NCI-H2227 treated with DMSO at 0.1 percent for 48 hours (cell line): ENCODE results near the gene MAEA.
"Not testable (repeated sequence)": the region's sequence is repeated elsewhere in the genome, so short reads cannot be mapped to it uniquely, and the experiment has no call there.

Source experiments
- DNase-seq: peaks from one replicate; lab custom pipeline; 2025; lab: John Stamatoyannopoulos, UW

The MAEA gene

GRCh38 chr4:1367230-1367935, 77.7 kb downstream of the MAEA start:
- no peak for DNase-seq

DNA sequence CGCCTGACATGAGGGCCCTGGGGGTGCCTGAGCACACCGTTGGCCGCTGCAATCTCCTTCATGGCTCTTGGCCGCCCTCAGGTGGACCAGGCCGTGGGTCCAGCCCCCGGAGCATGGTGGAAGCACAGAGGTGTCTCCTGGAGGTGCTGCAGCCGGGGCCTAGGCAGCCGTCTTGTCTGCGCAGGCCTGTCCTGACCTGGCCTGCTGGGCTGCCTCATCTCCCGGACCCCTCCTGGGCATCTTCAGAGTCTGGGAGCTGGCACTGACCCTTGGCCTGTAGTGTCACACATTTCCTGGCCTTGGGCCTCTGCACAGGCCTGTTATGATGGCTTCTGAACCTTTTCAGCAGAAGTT, 78.2 kb downstream of the MAEA start:
- DNase-seq: no peak

- DNase-seq: no peak
Measured at GRCh38 chr4:1368421-1369090, 78.9 kb downstream of the MAEA start.

DNA sequence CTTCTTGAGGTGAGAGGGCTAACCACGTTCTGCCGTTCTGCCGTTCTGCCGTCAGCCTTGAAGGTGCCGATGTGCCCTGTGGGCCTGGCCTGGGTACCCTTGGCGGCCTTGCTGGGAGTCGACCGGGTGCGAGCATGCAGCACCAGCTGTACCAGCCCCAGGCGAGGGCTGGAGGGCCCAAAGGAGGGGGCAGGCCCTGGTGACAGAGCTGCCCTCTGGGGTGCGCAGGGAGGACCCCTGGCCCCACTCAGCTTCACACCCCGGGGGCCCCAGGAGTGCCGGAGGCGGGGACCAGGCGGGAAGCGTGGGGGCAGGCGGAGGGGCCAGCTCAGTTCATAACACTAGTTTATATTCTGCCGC, 79.4 kb downstream of the MAEA start:
- DNase-seq: no peak

DNA sequence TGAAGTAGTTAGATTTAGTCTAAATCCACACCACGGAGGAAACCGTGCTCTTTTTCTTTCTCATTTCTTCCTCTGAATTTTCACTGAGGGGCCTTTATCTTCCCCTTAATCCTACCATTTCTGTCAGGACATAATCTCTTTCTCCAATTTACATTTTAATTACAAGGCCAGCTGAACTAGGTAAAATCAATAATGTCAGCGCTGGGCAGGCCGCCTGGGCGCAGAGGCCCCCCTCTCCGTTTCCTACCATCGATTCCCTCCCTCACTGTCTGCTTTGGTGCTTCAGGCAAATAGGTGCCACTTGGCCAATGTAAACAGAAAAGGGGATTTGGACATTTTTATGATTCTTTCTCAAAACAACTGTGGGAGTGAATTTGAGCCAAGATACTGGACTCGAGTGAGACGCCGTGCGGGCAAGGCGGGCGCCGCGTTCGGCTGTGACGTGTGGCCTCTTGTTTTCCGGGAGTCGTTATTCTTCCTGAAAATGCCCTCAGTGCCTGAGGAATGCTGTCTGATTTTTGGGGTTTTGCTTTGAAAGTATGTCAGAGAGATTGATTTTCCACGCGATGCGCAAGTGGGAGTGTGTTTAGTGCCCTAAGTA, 79.9 kb downstream of the MAEA start:
- DNase-seq: no peak

- no peak for DNase-seq
Measured at GRCh38 chr4:1370321-1371124, 80.8 kb downstream of the MAEA start.

GRCh38 chr4:1371176-1372165, 81.8 kb downstream of the MAEA start:
- no peak for DNase-seq

DNA sequence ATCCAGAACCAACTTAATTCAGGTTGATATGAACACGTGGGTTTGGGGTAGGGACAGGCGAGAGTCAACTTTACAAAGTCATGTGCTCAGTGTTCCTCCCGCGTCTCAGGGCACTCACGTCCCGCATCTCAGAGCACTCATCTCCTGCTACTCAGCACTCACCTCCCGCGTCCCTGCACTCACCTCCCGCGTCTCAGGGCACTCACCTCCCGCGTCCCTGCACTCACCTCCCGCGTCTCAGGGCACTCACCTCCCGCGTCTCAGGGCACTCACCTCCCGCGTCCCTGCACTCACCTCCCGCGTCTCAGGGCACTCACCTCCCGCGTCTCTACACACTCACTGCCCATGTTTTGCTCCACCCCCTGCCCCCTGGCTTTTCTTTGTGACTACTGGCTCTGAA, 82.9 kb downstream of the MAEA start:
- DNase-seq: not testable (repeated sequence)

DNA sequence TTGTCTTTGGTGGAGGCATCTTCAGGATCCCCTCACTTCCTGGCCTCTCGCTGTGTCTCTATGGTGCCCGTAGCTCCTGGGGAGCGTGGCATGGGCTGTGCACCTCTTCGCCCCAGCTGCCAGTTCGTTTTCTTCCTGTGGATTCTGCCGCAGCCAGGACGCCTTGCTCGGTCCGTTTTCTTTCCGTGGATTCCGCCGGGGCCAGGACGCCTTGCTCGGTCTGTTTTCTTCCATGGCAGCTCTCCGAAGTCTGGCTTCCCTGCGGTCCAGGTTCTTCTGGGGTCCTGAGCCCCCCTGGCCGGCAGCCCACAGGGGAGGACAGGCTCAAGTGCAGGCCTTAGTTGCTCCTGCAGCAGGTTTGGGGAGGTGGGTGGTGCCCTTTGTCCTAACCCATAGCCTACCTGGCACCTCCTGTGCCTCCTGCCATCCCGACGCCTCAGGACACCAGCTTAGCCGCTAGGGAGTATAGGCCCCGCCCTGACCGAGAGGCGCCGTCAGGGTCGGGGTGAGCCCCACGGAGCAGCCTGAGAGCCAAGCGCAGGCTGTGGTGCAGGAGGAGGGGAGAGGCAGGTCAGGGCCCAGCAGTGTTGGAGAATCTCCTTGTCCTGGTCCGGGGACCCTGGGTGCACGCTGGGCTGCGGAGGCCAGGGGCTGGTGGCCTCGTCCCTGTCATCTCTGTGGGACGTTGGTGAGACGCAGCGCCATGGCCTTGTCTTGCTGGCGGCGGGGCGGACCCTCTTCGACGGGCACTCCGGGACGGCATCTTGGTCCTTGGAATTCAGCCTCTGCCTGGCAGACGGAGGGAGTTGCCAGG, 84.4 kb downstream of the MAEA start:
- no peak for DNase-seq

- no peak for DNase-seq
Measured at GRCh38 chr4:1374706-1375045, 85.0 kb downstream of the MAEA start.

- DNase-seq: no peak
Measured at GRCh38 chr4:1375051-1375721, 85.5 kb downstream of the MAEA start.

DNA sequence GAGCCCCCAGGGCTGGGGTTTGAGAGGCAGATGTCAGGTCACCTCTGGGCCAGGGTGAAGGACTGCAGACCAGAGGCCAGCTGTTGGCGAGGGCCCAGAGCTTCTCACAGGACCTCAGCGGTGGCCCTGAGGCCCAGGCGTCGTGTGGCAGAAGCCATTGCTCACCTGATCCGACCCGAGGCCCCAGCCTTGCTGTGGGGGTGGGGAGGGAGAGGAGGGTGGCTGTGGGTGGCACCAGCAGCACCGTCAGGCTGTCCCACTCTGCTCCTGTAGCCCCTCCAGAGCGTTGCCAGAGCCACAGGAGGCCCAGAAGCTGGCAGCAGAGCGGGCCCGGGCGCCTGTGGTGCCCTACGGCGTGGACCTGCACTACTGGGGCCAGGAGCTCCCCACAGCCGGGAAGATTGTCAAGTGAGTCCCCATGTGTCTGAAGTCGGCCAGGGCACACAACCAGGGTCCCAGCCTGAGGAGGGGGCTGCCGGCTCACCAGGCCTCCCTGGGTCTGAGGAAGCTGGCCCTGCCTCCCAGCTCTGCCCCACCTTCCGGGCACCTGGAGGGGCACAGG, 86.2 kb downstream of the MAEA start:
- DNase-seq: no peak

DNA sequence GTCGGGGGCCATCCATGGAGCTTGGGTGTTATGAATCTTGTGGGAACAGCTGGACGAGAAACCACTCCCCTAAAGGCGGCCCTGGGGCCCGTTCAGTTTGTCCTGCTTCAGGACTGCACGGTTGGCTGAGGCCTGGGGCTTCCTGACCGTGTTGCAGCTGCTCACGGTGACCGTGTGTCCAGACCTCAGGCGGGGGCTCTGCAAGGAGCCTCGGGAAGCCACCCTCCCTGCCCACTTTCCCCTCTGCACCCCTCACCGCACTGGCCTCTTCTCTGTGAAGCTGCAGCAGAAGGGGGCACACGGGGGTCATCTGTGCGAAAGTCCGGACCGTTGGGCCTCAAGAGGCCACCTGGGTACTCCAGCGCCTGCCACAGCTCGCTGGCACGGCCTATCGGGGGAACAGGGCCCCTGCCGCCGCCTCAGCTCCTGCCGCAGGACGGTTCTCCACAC, 86.7 kb downstream of the MAEA start:
- no peak for DNase-seq

GRCh38 chr4:1376841-1377605, 87.3 kb downstream of the MAEA start:
- no peak for DNase-seq

DNA sequence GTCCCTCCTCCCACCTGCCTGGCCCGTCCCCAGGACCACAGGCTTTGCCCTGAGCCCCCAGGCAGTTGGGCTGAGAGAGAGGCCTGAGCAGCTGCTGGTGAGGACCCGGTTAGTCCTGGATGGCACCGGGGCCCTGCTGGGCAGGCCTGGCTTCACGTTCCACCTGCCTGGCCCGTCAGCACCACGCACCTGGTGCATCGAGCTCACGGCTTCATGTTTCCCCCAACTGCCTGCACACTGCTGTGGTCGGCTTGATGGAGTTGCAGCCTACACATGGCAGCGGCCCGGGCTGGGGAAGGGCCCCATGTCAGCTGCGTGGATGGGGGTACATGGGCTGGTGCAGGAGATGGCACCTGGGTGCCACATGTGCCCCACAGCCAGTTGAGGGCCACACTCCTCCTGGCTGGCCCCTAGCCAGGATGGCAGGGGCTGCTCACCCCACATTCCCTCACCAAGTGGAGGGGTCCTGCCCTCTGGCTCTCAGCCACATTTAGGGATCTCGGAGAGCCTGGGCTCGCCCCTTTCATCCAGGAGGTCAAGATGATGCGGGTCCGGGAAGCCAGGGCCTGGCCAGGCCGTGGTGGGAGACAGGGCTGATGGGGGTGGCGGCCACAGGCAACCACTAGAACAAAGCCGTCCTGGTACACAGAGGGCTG, 88.0 kb downstream of the MAEA start:
- no peak for DNase-seq

DNA sequence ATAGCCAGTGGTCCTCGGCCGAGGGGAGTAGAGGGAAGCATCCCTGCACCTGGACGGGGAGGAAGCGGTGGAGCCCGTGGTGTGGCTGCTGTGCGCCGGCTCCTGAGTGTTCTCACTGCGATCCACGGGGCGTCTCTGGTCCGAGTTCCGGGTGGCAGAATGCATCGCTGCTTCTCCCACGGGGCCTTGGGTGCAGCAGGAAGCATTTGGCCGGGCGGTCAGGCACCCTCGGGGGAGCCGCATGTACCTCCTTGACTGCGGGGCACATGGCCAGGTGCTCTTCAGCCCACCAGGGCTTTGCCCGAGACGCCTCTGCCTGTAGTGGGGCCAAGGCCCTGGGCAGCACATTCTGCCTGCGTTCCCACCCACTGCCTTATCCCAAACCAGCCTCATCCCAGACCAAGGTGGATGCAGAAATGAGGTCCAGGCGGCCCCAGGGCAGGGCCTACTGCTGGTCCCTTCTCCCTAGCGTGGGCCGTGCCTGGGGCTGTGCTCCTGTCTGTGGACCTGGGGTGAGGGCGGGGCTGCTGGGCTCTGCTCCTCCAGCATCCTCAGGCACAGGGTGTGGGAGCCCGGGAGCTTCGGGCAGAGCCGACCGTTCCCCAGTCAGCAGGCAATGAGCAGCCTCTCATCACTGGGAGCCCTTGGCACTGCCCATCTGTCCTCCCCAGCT, 89.0 kb downstream of the MAEA start:
- DNase-seq: no peak

DNA sequence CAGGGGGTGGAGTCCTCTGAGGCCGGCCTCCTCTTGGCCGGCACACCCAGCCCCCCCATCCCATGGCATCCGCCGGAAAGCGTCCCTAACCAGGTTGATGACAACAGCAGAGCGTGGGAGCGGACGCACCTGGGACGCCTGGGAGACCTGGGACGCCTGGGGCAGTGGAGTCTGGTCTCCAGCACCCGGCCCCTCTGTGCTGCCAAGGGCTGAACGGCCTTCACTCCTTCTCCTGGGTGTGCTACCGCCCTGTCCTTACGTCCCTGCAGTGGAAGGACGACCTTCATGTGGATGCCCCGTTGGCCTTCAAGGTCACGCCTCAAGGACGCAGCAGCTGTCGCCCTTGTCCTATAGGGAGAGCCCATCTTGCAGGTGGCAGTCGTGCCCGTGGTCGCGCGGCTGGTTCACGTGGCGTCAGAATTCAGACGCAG, 89.7 kb downstream of the MAEA start:
- DNase-seq: no peak

DNA sequence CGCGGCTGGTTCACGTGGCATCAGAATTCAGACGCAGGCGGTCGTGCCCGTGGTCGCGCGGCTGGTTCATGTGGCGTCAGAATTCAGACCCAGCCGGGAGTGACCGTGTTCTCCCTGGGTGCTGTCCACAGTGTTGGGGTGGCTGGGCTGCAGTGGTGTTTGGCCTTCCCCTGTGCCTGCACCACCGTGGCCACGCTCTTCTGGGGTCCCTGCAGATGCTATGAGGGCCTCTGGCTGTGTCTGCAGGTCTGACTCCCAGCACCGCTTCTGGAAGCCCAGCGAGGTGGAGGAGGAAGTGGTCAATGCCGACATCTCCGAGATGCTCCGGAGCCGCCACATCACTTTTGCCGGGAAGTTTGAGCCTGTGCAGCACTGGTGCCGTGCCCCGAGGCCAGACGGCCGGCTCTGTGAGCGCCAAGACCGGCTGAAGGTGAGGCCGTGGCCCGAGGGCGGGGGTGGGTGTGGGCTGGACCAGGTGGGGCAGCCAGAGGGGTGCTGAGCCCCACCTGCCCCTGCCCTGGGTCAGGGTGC, 90.2 kb downstream of the MAEA start:
- DNase-seq: no peak
